SU-DHL-6 (cell line): ENCODE results near the gene DRAXIN.

Experiments used
- H2AFZ ChIP-seq: fragments of 200-600 bp; sonication (generic); 2 replicates; pipeline ENCODE4 v1.6.1; 2014; ENCODE audit warnings: low read depth, mild to moderate bottlenecking, moderate library complexity, mixed read lengths, antibody characterized with exemption, low read length; ENCODE audit not compliant: severe bottlenecking
- H3F3A ChIP-seq: fragments of 200-600 bp; shearing (Covaris generic); 2 replicates; pipeline ENCODE4 v1.6.0; 2016; ENCODE audit warnings: antibody characterized with exemption, mild to moderate bottlenecking; ENCODE audit not compliant: insufficient read depth
- H3K27ac ChIP-seq: fragments of 200-600 bp; sonication (generic); 2 replicates; pipeline ENCODE4 v1.5.1; 2016; ENCODE audit warnings: low read depth, mild to moderate bottlenecking, low read length, moderate library complexity, mixed read lengths
- H3K27me3 ChIP-seq: fragments of 200-600 bp; sonication (generic), shearing (Covaris generic); 2 replicates; pipeline ENCODE4 v1.6.0; 2014; ENCODE audit warnings: mild to moderate bottlenecking, low read length
- H3K36me3 ChIP-seq: fragments of 200-600 bp; sonication (generic); 2 replicates; pipeline ENCODE4 v1.6.1; 2014; ENCODE audit warnings: mild to moderate bottlenecking, low read length, mixed read lengths
- H3K4me2 ChIP-seq: fragments of 300-600, 200-600 bp; shearing (Covaris generic), sonication (generic); 2 replicates; pipeline ENCODE4 v1.6.0; 2014; ENCODE audit warnings: low read length, low read depth, mild to moderate bottlenecking; ENCODE audit not compliant: poor library complexity, severe bottlenecking
- H3K4me3 ChIP-seq: fragments of 200-600 bp; sonication (generic); 2 replicates; pipeline ENCODE4 v1.5.1; 2014; ENCODE audit warnings: antibody characterized with exemption, low read length, mild to moderate bottlenecking, mixed read lengths; ENCODE audit not compliant: insufficient read depth, poor library complexity, severe bottlenecking
- H3K79me2 ChIP-seq: fragments of 200-600 bp; sonication (generic); 2 replicates; pipeline ENCODE4 v1.6.1; 2014; ENCODE audit warnings: mild to moderate bottlenecking, low read length, moderate library complexity; ENCODE audit not compliant: insufficient read depth
- H3K9ac ChIP-seq: fragments of 200-600 bp; sonication (generic); 2 replicates; pipeline ENCODE4 v1.7.0; 2014; ENCODE audit warnings: mild to moderate bottlenecking, low read length
- H3K9me2 ChIP-seq: fragments of 200-600 bp; sonication (generic); replicated peaks from 2 replicates; pipeline ENCODE4 v1.6.1; 2014; ENCODE audit warnings: low read length; ENCODE audit not compliant: insufficient read depth
- H3K9me3 ChIP-seq: fragments of 200-600 bp; sonication (generic); 2 replicates; pipeline ENCODE4 v1.6.1; 2014; ENCODE audit warnings: low read length, mixed read lengths; ENCODE audit not compliant: insufficient read depth
- H4K20me1 ChIP-seq: fragments of 200-600 bp; sonication (generic); 2 replicates; pipeline ENCODE4 v1.6.1; 2014; ENCODE audit warnings: low read depth, mild to moderate bottlenecking, antibody characterized with exemption, low read length, moderate library complexity, mixed read lengths
- EZH2phosphoT487 ChIP-seq: fragments of 200-600 bp; sonication (generic), shearing (Covaris generic); conservative IDR thresholded peaks from 2 replicates; pipeline ENCODE4 v1.6.1; 2018; ENCODE audit warnings: mild to moderate bottlenecking, antibody characterized with exemption, low read length, moderate library complexity, mixed read lengths
- TF ChIP-seq, protein P1 (sequence below): fragments of 200-600 bp; sonication (generic); IDR thresholded peaks from one replicate; pipeline ENCODE4 v1.5.1; 2017; ENCODE audit warnings: antibody characterized with exemption, mild to moderate bottlenecking, low read length, moderate library complexity; ENCODE audit not compliant: insufficient read depth, poor library complexity, severe bottlenecking

Gene DRAXIN

DNA sequence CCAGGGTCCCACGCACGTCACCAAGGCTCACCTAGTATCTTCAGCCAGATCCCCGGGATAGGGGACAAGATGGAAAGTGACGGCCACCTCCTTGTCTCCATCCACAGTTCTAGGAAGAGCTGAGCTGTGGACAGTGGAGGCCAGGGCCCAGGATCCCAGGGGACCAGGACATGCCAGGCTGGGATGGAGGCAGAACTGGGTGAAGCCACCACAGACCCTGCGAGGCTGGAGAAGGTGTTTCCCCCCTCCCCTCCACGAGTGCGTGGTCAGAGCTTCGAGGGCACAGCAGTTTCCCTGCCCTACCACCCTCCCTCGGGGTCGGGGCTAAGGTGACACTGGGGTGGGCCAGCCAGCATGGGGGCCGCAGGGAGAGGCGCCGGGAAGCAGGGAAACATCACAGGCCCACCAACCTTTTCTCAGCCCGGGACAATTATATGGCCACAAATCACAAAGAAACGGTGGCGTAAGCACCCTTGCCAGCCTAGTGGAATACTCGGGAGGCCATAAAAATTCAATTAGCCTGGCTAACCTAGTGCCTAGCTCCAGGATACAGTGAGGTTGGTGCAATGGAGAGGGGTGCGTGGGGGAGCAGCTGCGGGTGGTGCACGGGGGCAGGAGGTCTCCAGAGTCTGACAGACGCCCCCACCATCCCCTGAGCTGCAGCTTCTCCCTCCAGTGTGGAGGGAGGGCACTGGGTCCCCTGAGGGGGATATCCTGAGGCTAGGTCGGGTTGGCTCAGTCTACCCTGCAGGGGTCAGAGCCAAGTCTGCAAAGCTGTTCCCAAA is 13.4 kb downstream of the DRAXIN start:
- H3K4me2 ChIP-seq = no peak overlapping the region
- no peak overlapping the region for H3K9ac ChIP-seq
- H3K9me3 ChIP-seq = no peaks in the 10 kb centered on the region
- no peaks in the 10 kb centered on the region for H4K20me1 ChIP-seq
- no peaks in the 10 kb centered on the region for H3F3A ChIP-seq
- H3K9me2 ChIP-seq = no peaks in the 10 kb centered on the region
- H3K27ac ChIP-seq = no peak overlapping the region
- H3K4me3 ChIP-seq = no peak overlapping the region
- no peaks in the 10 kb centered on the region for H3K36me3 ChIP-seq
- TF ChIP-seq EZH2phosphoT487 = no peak
- TF ChIP-seq, protein P1, sequence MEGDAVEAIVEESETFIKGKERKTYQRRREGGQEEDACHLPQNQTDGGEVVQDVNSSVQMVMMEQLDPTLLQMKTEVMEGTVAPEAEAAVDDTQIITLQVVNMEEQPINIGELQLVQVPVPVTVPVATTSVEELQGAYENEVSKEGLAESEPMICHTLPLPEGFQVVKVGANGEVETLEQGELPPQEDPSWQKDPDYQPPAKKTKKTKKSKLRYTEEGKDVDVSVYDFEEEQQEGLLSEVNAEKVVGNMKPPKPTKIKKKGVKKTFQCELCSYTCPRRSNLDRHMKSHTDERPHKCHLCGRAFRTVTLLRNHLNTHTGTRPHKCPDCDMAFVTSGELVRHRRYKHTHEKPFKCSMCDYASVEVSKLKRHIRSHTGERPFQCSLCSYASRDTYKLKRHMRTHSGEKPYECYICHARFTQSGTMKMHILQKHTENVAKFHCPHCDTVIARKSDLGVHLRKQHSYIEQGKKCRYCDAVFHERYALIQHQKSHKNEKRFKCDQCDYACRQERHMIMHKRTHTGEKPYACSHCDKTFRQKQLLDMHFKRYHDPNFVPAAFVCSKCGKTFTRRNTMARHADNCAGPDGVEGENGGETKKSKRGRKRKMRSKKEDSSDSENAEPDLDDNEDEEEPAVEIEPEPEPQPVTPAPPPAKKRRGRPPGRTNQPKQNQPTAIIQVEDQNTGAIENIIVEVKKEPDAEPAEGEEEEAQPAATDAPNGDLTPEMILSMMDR = no peak
- no peaks in the 10 kb centered on the region for H3K79me2 ChIP-seq
- H2AFZ ChIP-seq = no peak overlapping the region
- no peaks in the 10 kb centered on the region for H3K27me3 ChIP-seq

DNA sequence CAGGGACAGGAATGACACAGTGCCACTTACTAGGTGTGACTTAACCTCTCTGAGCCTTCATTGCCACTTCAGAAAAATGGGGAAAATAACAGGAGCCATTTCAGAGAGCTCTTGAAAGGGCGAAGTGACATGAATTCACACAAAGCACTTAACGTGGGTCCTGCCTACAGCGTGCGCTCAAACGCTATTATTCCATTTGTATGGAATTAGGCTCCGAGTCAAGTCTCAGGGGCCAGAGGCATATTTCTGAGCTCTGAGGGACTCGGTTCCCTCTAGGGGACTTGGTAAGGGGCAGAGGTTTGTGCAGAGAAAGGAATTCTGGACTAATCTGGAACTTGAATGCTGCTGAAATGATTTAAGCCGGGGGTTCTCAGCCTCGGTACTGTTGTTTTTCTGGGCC is 14.1 kb downstream of the DRAXIN start:
- no peak overlapping the region for H3K9ac ChIP-seq
- no peaks in the 10 kb centered on the region for H4K20me1 ChIP-seq
- no peaks in the 10 kb centered on the region for H3K79me2 ChIP-seq
- H3K27me3 ChIP-seq = no peaks in the 10 kb centered on the region
- TF ChIP-seq EZH2phosphoT487 = no peak
- TF ChIP-seq, protein P1 = no peak
- H3K9me2 ChIP-seq = no peaks in the 10 kb centered on the region
- H3F3A ChIP-seq = no peaks in the 10 kb centered on the region
- no peak overlapping the region for H3K4me2 ChIP-seq
- H3K4me3 ChIP-seq = no peak overlapping the region
- no peaks in the 10 kb centered on the region for H3K9me3 ChIP-seq
- H3K27ac ChIP-seq = no peak overlapping the region
- H2AFZ ChIP-seq = no peak overlapping the region
- H3K36me3 ChIP-seq = no peaks in the 10 kb centered on the region

GRCh38 chr1:11706292-11706691 is 14.8 kb downstream of the DRAXIN start:
- no peaks in the 10 kb centered on the region for H3K36me3 ChIP-seq
- TF ChIP-seq, protein P1 = no peak
- no peak for TF ChIP-seq EZH2phosphoT487

More at GRCh38 chr1:11706292-11706691, 14.8 kb downstream of the DRAXIN start:
- no peak overlapping the region for H3K4me2 ChIP-seq
- H2AFZ ChIP-seq = no peak overlapping the region
- H3K79me2 ChIP-seq = no peaks in the 10 kb centered on the region
- no peaks in the 10 kb centered on the region for H3F3A ChIP-seq
- H3K9me3 ChIP-seq = no peaks in the 10 kb centered on the region
- H4K20me1 ChIP-seq = no peaks in the 10 kb centered on the region
- H3K9ac ChIP-seq = no peak overlapping the region
- H3K9me2 ChIP-seq = no peaks in the 10 kb centered on the region
- no peak overlapping the region for H3K27ac ChIP-seq
- H3K27me3 ChIP-seq = no peaks in the 10 kb centered on the region
- no peak overlapping the region for H3K4me3 ChIP-seq
